GM19452 (cell line): ENCODE results near the gene ZNF574.
A peak's percentile ranks its signal among the peaks of the same experiment; 100 is the strongest.

Experiments
- ATAC-seq: cut with Tn5 transposase; IDR thresholded peaks from one replicate; pipeline ENCODE4 v1.9.1; 2021; ENCODE audit not compliant: unreplicated experiment

Gene ZNF574

DNA sequence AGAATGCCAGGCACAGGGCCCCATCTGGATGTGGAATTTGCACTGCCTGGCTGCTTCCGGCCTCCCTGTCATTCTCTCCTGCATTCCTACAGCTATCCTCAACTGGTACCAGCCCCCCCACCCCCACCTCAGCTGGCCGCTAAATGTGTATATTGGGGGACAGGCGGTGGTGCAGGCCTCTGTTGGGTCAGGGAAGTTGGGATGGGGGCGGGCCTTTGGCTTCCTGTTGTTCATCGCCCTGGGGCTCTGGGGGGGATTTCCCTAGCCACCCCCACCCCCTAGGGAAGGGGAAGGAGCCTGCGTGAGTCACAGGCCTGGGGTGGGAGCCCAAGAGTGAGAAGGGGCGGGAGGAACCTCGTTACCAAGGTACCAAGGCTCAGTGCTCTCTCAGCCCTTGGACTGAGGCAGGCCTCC lies 45.7 kb downstream of the ZNF574 start:
- no peak for ATAC-seq

DNA sequence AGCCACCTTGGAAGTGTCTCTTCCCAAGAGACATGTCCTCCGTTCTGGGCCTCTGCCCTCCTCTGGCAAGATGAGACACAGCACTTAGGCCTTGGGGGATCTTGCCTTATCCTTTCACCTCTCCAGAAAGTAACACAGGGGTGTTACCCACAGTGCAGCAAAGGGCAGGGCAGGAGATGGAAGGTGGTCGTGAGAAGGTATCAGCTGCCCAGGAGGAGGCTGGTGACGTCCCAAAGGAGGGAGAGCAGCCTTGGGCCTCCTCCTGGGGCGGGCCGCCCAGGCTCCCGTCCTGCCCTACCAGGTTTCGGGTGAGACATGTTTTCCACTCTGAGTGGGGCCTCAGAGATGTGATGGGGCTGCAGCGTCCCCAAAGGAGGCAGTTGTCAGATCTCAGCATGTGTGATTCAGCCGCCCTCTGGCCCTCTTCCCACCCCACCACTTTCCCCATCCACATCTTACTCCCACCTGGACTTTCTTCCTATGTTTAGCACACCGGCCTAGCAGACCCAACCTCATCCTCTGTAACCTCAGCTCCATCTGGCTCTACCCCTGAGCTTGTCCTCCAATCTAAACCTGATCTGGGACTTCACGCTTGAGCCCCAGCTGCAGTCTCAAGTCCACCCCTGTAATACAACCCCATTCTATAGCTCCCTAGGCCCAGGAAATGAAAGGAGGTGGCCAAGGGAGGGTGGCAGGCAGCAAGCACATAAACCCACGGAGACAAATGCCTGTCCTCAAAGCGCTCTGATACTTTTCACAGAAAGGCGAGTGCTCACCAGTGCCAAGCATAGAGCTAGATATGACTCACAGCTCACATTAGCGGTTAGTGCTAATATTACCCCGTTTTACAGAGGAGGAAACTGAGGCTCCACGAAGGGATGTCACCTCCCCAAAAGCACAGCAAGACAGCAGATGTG lies 47.0 kb downstream of the ZNF574 start:
- no peak for ATAC-seq

DNA sequence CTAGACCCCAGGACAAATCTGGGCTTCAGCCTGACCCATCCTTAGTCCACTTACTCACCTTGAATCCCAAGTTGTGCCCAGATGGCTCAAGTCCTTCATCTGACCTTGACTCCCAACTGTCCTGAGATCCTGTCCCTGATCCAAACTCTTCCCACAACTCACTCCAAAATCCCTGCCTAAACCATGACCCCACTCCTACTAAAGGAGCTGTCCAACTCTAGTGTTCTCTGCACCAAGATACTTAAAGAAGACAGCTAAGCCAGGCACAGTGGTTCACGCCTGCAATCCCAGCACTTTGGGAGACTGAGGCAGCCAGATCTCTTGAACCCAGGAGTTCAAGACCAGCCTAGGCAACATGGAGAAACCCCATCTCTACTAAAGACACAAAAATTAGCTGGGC lies 47.8 kb downstream of the ZNF574 start:
- no peak for ATAC-seq

DNA sequence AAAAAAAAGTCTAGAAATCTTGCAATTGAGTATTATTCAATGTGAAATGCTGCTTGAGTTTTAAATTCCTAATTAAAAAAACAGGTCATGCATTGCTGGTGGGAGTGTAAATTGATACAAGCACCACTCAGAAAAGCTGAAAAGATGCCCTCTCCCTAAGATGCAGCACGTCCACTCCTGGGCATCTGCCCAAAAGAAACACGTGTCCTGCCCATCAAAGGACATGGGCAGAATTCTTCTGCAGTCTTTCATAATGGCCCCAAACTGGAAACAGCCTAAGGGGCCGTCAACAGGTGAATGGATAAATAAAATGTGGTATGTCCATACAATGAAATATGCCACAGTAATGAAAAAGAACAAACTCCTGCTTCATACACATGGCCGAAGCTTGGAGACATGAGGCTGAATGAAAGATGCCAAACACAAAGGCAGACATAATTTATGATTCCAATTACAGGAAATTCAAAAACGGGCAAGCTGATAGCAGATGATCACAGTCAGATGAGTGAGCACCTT lies 48.5 kb downstream of the ZNF574 start:
- ATAC-seq = no peak

DNA sequence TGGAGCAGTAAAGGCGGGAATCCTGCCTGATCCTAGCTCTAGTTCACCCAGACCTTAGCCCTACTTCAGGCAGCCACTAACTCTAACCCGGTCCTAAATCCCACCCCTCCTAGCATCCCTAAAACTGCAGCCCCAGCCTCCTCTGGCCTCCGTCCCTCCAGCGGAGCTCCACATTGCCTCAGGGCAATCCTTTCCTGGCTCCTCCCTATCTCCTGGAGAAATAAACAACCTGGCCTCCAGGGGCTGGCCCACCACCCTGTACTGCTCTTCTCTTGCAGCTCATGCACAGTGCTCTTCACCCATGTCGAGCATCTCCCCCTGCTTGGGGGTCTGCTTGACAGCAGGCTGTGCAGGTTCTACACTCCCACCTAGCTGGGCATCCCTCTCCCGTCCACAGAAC lies 49.6 kb downstream of the ZNF574 start:
- no peak for ATAC-seq

DNA sequence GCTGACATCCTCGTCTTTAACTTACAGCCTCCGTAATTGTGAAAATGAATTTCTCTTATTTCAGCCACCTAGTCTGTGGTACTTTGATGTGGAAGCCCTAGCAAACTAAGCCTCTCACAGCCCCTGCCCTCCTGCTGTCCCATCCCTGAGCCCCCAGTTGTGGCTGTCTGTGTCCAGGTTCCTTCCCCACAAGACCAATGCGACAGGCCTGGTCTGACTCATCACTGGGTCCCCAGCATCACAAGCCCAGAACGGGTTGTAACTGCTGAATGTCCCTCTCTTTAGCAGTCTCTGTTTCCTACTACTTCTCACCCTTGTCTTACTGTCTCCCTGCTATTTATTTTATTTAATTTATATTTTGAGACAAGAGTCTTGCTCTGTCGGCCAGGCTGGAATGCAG lies 50.6 kb downstream of the ZNF574 start:
- ATAC-seq = no peak

DNA sequence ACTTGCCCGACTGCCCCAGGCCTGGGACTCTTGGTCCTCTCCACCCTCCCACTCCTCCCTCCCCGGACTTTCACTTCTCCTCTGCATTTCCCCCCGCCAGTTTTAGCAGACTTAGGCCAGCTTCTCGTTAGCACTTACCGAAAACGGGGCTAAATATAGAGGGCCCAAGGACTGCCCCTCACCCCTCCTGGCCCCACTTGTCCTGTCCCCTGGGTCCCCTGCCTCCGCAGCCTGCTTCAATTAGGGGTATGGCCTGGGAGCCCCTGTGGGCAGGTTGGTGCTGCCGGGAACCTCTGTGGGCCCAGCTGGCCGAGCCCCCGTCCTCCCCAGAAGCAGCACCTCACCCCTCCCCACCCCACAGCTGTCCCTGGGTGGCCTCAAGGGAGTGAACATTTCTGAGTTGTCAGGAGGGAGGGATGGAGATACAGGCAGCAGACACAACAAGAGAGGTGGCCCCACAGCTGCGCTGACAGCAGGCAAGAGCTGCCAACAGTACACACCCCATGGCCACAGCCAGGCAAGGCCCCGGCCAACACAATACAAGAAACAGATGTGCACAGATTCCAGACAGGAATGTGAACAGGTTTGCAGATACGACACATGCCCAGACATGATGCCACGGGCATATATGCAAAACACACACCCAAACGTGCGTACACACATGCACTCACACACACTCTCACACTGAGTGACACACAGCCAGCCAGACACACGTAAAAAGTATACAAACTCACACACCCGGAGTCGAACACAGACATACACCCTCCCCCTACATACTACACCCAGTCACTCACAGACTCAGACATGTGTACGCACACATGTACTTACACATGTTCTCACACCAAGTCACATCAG lies 53.7 kb downstream of the ZNF574 start:
- ATAC-seq = peak; percentile 49

DNA sequence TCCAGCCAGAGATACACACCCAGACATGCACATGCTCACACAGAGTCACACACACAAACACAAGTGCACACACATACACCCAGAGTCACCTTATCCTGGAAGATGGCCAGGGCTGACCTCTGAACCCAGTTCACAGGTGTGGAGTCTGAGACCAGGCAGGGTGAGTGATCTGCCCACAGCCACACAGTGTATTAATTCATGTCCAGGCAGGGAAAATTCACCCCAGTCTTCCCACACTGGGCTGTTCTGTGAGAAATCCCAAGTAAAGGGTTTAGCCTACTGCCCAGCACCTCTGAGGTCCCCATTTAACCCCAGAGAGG lies 54.2 kb downstream of the ZNF574 start:
- ATAC-seq = no peak
